Measurements from ENCODE around the gene CHCHD1. TPM values are rescaled to one million over a fixed set of nuclear protein-coding genes. Genes with fewer than 3 reads are reported as not detected.

The CHCHD1 gene
- total RNA-seq, 1 experiment from 2014 or later = 44.1 TPM

DNA sequence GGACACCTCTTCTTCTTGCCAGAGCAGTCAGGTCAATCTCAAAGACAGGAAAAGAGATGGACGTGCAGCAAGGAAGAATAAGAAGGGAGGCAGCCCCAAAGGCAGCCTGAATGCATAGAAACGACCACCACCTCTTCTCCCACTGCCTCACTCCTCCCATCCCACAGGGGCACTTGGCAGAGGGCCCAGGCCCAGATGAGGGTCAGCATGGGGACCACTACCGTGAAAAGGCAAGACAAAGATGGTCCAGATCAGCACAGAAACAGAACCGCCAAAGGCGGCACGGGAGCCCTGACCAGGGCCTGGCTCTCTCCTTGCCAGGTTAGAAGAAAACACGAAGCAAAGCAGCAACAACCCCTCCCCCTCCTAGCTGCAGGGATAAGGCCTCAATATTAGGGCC lies 31.5 kb downstream of the CHCHD1 start:
- Histone ChIP-seq H3K9me2 (ENCODE audit: insufficient read depth) (no peaks in the 10 kb centered on the region), H3K36me3 (ENCODE audit: low read depth) (peaks cover 29% of the 10 kb centered on the region), H3F3A (ENCODE audit: insufficient read depth, low read depth) (peaks cover 59% of the 10 kb centered on the region), H3K4me1 (replicated peaks; ENCODE audit: insufficient read depth) (peaks cover 9% of the 10 kb centered on the region; the same call in 1 of the 2 replicates), H4K20me1 (ENCODE audit: insufficient read depth) (peaks cover 35% of the 10 kb centered on the region), H3K79me2 (ENCODE audit: low read depth) (peaks cover 4% of the 10 kb centered on the region; the same call in 1 of the 2 replicates), H3K4me3 (no peak overlapping the region), H3K27ac (no peak overlapping the region), H3K27me3 (ENCODE audit: insufficient read depth, low read depth) (no peaks in the 10 kb centered on the region), H2AFZ (no peak overlapping the region), H3K4me2 (no peak overlapping the region), H3K9me3 (ENCODE audit: insufficient read depth, low read depth) (no peaks in the 10 kb centered on the region)
- ChIA-PET CTCF (no interaction called here), POLR2A (ENCODE audit: unreplicated experiment) (no interaction called here)
- DNase-seq = no peak
- intact Hi-C loops (cut with micrococcal nuclease; ENCODE audit: unreplicated experiment) = no loop called here
- BruUV-seq (replicated peaks) = no TSS peak
- TF ChIP-seq CTCF (conservative IDR thresholded peaks at IDR 0.05) (no peak), EZH2 (IDR thresholded peaks at IDR 0.05; ENCODE audit: low read depth) (no peak)

DNA sequence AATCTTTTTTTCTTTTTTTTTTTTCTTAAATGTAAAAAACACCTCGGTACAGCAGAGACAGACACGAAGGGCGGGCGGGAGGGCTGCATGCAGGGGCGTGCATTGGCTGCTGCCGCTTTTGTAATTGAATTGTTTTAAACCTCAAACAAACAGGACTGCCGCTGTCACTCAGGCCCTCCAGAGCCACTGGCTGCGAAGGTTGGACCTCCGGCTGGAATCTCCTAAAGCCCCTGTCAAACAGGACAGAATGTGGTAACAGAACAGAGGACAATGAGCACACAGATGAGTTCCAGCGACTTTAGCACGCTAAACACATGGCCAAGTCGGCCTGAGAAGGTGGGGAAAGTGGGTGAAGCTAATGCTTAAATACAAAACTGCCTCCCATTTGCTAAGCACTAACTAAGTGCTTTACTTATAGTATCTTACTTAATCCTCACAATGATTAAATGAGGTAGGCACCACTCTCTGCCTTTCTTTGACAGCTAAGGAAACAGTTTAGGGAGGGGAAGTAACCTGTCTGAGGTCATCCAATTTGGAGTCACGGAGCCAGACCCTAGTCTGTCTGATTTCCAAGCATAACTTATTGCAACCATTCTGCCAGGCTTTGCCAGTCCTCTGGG lies 32.5 kb downstream of the CHCHD1 start:
- TF ChIP-seq CTCF (conservative IDR thresholded peaks at IDR 0.05) = no peak
- TF ChIP-seq EZH2 (IDR thresholded peaks at IDR 0.05; ENCODE audit: low read depth) = no peak
- peaks cover 29% of the 10 kb centered on the region for H3K36me3 ChIP-seq (ENCODE audit: low read depth)
- no peak overlapping the region for H2AFZ ChIP-seq
- H4K20me1 ChIP-seq (ENCODE audit: insufficient read depth) = peaks cover 35% of the 10 kb centered on the region
- no peak overlapping the region for H3K4me2 ChIP-seq
- no TSS peak for BruUV-seq (replicated peaks)
- H3K9me2 ChIP-seq (ENCODE audit: insufficient read depth) = no peaks in the 10 kb centered on the region
- no peaks in the 10 kb centered on the region for H3K9me3 ChIP-seq (ENCODE audit: insufficient read depth, low read depth)
- DNase-seq = no peak
- H3K27ac ChIP-seq = no peak overlapping the region
- H3K4me3 ChIP-seq = no peak overlapping the region
- H3K79me2 ChIP-seq (ENCODE audit: low read depth) = peaks cover 4% of the 10 kb centered on the region; the same call in 1 of the 2 replicates
- peaks cover 70% of the 10 kb centered on the region for H3F3A ChIP-seq (ENCODE audit: insufficient read depth, low read depth)
- no peaks in the 10 kb centered on the region for H3K27me3 ChIP-seq (ENCODE audit: insufficient read depth, low read depth)
- peaks cover 9% of the 10 kb centered on the region; the same call in 1 of the 2 replicates for H3K4me1 ChIP-seq (replicated peaks; ENCODE audit: insufficient read depth)
- intact Hi-C loops (cut with micrococcal nuclease; ENCODE audit: unreplicated experiment) = no loop called here
- CTCF ChIA-PET = no interaction called here
- POLR2A ChIA-PET (ENCODE audit: unreplicated experiment) = no interaction called here

- peaks cover 9% of the 10 kb centered on the region; the same call in 1 of the 2 replicates for H3K4me1 ChIP-seq (replicated peaks; ENCODE audit: insufficient read depth)
- CTCF ChIA-PET = no interaction called here
- no peaks in the 10 kb centered on the region for H3K27me3 ChIP-seq (ENCODE audit: insufficient read depth, low read depth)
- H3K79me2 ChIP-seq (ENCODE audit: low read depth) = peaks cover 4% of the 10 kb centered on the region; the same call in 1 of the 2 replicates
- peaks cover 35% of the 10 kb centered on the region for H4K20me1 ChIP-seq (ENCODE audit: insufficient read depth)
- H3K27ac ChIP-seq = no peak overlapping the region
- H3K4me2 ChIP-seq = no peak overlapping the region
- POLR2A ChIA-PET (ENCODE audit: unreplicated experiment) = interaction anchor here (0.5 to 0.6 kb wide), 2 partner anchors 145 to 167 kb away, joined by 3 to 8 read pairs; no protein-coding TSS in a partner anchor
- no peak overlapping the region for H2AFZ ChIP-seq
- peaks cover 29% of the 10 kb centered on the region for H3K36me3 ChIP-seq (ENCODE audit: low read depth)
- no peak for DNase-seq
- H3F3A ChIP-seq (ENCODE audit: insufficient read depth, low read depth) = peaks cover 77% of the 10 kb centered on the region
- H3K9me2 ChIP-seq (ENCODE audit: insufficient read depth) = no peaks in the 10 kb centered on the region
- no TSS peak for BruUV-seq (replicated peaks)
- no peak for TF ChIP-seq EZH2 (IDR thresholded peaks at IDR 0.05; ENCODE audit: low read depth)
- peak; percentile 68 for TF ChIP-seq CTCF (conservative IDR thresholded peaks at IDR 0.05)
- intact Hi-C loops (cut with micrococcal nuclease; ENCODE audit: unreplicated experiment) = no loop called here
- H3K4me3 ChIP-seq = no peak overlapping the region
- H3K9me3 ChIP-seq (ENCODE audit: insufficient read depth, low read depth) = no peaks in the 10 kb centered on the region
These were observed 33.3 kb downstream of the CHCHD1 start for GRCh38 chr10:73814896-73815718.
